GM18909 (cell line): ENCODE measurements around the gene TOR1A.

Source experiments
- ATAC-seq: cut with Tn5 transposase; IDR thresholded peaks from one replicate; pipeline ENCODE4 v1.9.1; 2021; ENCODE audit warnings: mild to moderate bottlenecking; ENCODE audit not compliant: unreplicated experiment, poor library complexity

The TOR1A gene

DNA sequence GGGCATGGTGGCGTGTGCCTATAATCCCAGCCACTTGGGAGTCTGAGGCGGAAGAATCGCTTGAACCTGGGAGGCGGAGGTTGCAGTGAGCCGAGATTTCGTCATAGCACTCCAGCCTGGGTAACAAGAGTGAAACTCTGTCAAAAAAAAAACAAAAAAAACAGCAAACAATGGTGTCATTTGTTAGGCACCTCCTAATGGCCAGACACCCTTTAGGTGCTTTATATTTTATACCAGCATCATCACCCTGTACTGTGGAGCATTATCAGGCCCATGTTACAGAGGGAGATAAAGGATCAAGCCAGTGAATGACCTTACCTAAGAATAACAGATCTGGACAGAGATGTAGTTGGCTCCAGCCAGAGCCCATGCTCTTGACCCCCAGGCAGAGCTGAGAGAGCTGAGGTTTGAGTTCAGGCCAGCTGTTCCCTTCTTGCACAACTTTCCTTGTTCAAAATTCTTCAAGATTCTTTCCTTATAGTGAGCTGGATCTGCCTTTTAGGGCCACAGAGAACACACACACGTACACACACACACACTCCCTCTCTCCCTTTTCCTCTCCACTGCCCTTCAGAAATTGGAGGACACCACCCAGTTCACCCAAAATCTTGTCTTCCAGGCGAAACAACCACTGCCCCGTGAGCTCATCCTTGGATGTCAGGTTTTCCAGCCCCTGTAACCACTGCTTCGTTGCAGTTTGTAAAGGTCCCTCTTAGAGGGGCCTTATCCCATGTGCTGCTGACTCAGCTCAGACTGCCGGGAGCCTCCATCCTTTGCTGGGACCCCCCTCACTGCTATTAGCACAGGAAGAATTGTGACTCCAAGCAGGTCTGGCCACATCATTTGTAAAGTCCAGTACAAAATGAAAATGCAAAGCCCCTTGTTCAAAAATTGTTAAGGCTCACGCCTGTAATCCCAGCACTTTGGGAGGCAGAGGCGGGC is 60.7 kb downstream of the TOR1A start:
- ATAC-seq, result no peak
